Endothelial cell of umbilical vein (primary cell): ENCODE data around the gene GAPVD1. TPM values are rescaled to one million over a fixed set of nuclear protein-coding genes. Genes with fewer than 3 reads are reported as not detected.

Experiments used
- BruUV-seq: library from RNA; stranded (reverse); fragments of 400-500 nt; replicated peaks from 2 replicates; lab custom pipeline; 2021; lab: Mats Ljungman, UMichigan
- CTCF ChIA-PET: fragments of 300-600, 350-600 bp; sonication (Branson Sonifier 250); formaldehyde crosslinking; loops from one replicate; lab custom pipeline; 2021; ENCODE audit warnings: antibody characterized with exemption, inconsistent platforms; lab: Charles Lee
- POLR2A ChIA-PET: fragments of 300-600, 350-600 bp; sonication (Branson Sonifier 250); formaldehyde crosslinking; loops from one replicate; lab custom pipeline; 2021; ENCODE audit warnings: antibody characterized with exemption, inconsistent platforms; lab: Charles Lee
- DNase-seq: peaks from one replicate; pipeline ENCODE4 v3.0.0-alpha.2; 2011; ENCODE audit warnings: low read depth, low spot score
- FAIRE-seq: peaks from 2 replicates; lab custom pipeline; 2011; peaks lifted over from hg19 to GRCh38; lab: Jason Lieb, UNC
- H2AFZ ChIP-seq: 2 replicates; pipeline ENCODE4 v1.6.0; 2012; ENCODE audit warnings: low read depth, low read length, control low read depth, inconsistent platforms
- H3K27ac ChIP-seq: 2 replicates; pipeline ENCODE4 v1.5.1; 2011; ENCODE audit warnings: low read depth, mild to moderate bottlenecking, control low read depth, low read length, moderate library complexity; ENCODE audit not compliant: insufficient read depth
- H3K27me3 ChIP-seq, 2 experiments: 2 replicates each; pipeline versions ENCODE4 v1.6.0 to v1.6.1; 2011; ENCODE audit warnings: low read length in 2 of 2, mixed read lengths in 1 of 2; ENCODE audit not compliant: control insufficient read depth in 2 of 2, insufficient read depth in 2 of 2
- H3K36me3 ChIP-seq, 2 experiments: 2 replicates in 1 of 2; 3 replicates in 1 of 2; pipeline ENCODE4 v1.5.1; 2011; ENCODE audit warnings: low read length in 2 of 2, mild to moderate bottlenecking in 1 of 2, moderate library complexity in 1 of 2; ENCODE audit not compliant: control insufficient read depth in 2 of 2, insufficient read depth in 2 of 2; ENCODE audit errors: extremely low read depth in 1 of 2
- H3K4me1 ChIP-seq: 3 replicates; pipeline ENCODE4 v1.5.1; 2011; ENCODE audit warnings: mild to moderate bottlenecking, low read length; ENCODE audit not compliant: control insufficient read depth, insufficient read depth; ENCODE audit errors: extremely low read depth
- H3K4me2 ChIP-seq: 2 replicates; pipeline ENCODE4 v1.6.1; 2011; ENCODE audit warnings: low read length, control low read depth, mixed read lengths; ENCODE audit not compliant: insufficient read depth
- H3K4me3 ChIP-seq, 3 experiments: fragments of 200-600 bp in 1 of 3; sonication (generic), shearing (Covaris generic) in 1 of 3; replicated peaks in 1 of 3; 2 replicates each; pipeline ENCODE4 v1.5.1; 2011 to 2016; ENCODE audit warnings: control low read depth in 3 of 3, low read length in 3 of 3, mild to moderate bottlenecking in 2 of 3, inconsistent platforms in 1 of 3, low read depth in 1 of 3, moderate library complexity in 1 of 3; ENCODE audit not compliant: insufficient read depth in 1 of 3
- H3K79me2 ChIP-seq: 2 replicates; pipeline ENCODE4 v1.6.0; 2012; ENCODE audit warnings: low read length, inconsistent platforms; ENCODE audit not compliant: control insufficient read depth, insufficient read depth
- H3K9ac ChIP-seq: replicated peaks from 2 replicates; pipeline ENCODE3; 2011; ENCODE audit warnings: low read length, control low read depth; ENCODE audit not compliant: insufficient read depth; ENCODE audit errors: extremely low read depth
- H3K9me1 ChIP-seq: replicated peaks from 3 replicates; pipeline ENCODE4 v1.6.0; 2011; ENCODE audit warnings: mild to moderate bottlenecking, low read length; ENCODE audit not compliant: control insufficient read depth, insufficient read depth; ENCODE audit errors: extremely low read depth
- H3K9me3 ChIP-seq: replicated peaks from 2 replicates; pipeline ENCODE4 v1.5.1; 2012; ENCODE audit warnings: low read length, inconsistent platforms; ENCODE audit not compliant: control insufficient read depth, insufficient read depth
- H4K20me1 ChIP-seq: replicated peaks from 2 replicates; pipeline ENCODE3; 2011; ENCODE audit warnings: mild to moderate bottlenecking, low read length; ENCODE audit not compliant: control insufficient read depth, insufficient read depth; ENCODE audit errors: extremely low read depth
- EZH2 ChIP-seq: IDR thresholded peaks from 2 replicates; pipeline ENCODE4 v1.6.1; 2012; ENCODE audit warnings: borderline replicate concordance, low read depth, mild to moderate bottlenecking, moderate library complexity, low read length, inconsistent platforms; ENCODE audit not compliant: severe bottlenecking
- FOS ChIP-seq: IDR thresholded peaks from 2 replicates; pipeline ENCODE4 v1.6.1; 2011; ENCODE audit warnings: mild to moderate bottlenecking, low read length, moderate library complexity, borderline replicate concordance; ENCODE audit not compliant: insufficient read depth
- GATA2 ChIP-seq: IDR thresholded peaks from 2 replicates; pipeline ENCODE4 v1.7.0; 2011; ENCODE audit warnings: low read depth, mild to moderate bottlenecking, moderate library complexity, mixed read lengths, low read length; ENCODE audit not compliant: insufficient read length, insufficient read depth
- JUN ChIP-seq: IDR thresholded peaks from 2 replicates; pipeline ENCODE4 v1.6.1; 2011; ENCODE audit warnings: borderline replicate concordance, low read depth; ENCODE audit not compliant: insufficient read length, insufficient read depth
- MYC ChIP-seq: IDR thresholded peaks from one replicate; pipeline ENCODE4 v1.6.1; 2011; ENCODE audit warnings: mild to moderate bottlenecking, low read depth, low read length
- POLR2A ChIP-seq: IDR thresholded peaks from 2 replicates; pipeline ENCODE4 v1.6.1; 2012; ENCODE audit warnings: low read depth, mild to moderate bottlenecking, control low read depth, low read length
- POLR2AphosphoS5 ChIP-seq: IDR thresholded peaks from 2 replicates; pipeline ENCODE4 v1.6.1; 2012; ENCODE audit warnings: low read depth, mild to moderate bottlenecking, control low read depth, low read length, moderate library complexity; ENCODE audit not compliant: insufficient read depth
- dilution Hi-C: fragments of 300-500 bp; cut with MboI; formaldehyde crosslinking; loops from one replicate; pipeline ENCODE4 v1.15.0; 2019; ENCODE audit warnings: low sequenced_read_pairs; ENCODE audit not compliant: extremely low pct_ligation_motif_present
- intact Hi-C: fragments of 100-400 bp; cut with micrococcal nuclease; formaldehyde crosslinking; loops from one replicate; pipeline ENCODE4 v1.10.0; 2022
- polyA plus RNA-seq, 4 experiments: library from polyadenylated mRNA; depleted of rRNA in 3 of 4; stranded (reverse) in 3 of 4; unstranded in 1 of 4; fragments of >200 nt; gene quantifications; 2 replicates each; pipeline versions ENCODE4 v1.2.1 to v1.2.3, GENCODE V29; 2011 to 2012; ENCODE audit warnings: missing spikeins in 1 of 4
- total RNA-seq: library from RNA; stranded (reverse); gene quantifications from 2 replicates; pipeline ENCODE4 v1.2.3, GENCODE V29; 2021
- TF ChIP-seq, protein P1 (sequence below), 2 donors: IDR thresholded peaks; 1 replicate in 1 of 2; 2 replicates in 1 of 2; pipeline ENCODE4 v1.5.1; 2011; ENCODE audit warnings: low read length in 2 of 2, mild to moderate bottlenecking in 2 of 2, moderate library complexity in 2 of 2, control low read depth in 1 of 2, inconsistent platforms in 1 of 2, low read depth in 1 of 2; ENCODE audit not compliant: insufficient read depth in 1 of 2; ENCODE audit errors: extremely low read depth in 1 of 2
- TF ChIP-seq, protein P2 (sequence below): IDR thresholded peaks from 2 replicates; pipeline ENCODE4 v1.6.1; 2011; ENCODE audit not compliant: insufficient read depth, insufficient read length

The GAPVD1 gene
- total and polyA plus RNA-seq, 2 donors (not counting 3 experiments of a cell fraction or from before 2014, with no cell fraction given), result 10.7 to 53.2 TPM

DNA sequence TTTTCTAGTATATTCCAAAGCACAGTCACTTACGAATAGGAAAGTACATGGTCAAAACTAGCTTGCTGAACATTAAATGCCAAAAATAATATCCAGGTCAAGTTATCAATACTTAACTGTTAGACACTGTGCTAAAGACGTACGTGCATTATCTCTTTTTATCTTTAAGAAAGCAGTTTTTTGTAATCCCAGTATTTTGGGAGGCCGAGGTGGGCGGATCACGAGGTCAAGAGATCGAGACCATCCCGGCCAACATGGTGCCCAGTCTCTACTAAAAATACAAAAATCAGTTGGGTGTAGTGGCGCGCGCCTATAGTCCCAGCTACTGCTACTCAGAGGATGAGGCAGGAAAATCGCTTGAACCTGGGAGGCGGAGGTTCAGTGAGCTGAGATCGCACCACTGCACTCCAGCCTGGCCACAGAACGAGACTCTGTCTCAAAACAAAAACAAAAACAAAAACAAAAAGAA is 17.8 kb upstream of the GAPVD1 start:
- FAIRE-seq, result no peak
- H4K20me1 ChIP-seq, result peaks cover 2% of the 10 kb centered on the region
- no peak overlapping the region for H3K9ac ChIP-seq
- TF ChIP-seq JUN (no peak), POLR2AphosphoS5 (no peak), POLR2A (no peak), GATA2 (no peak), EZH2 (no peak), FOS (no peak), MYC (no peak)
- TF ChIP-seq, protein P1, sequence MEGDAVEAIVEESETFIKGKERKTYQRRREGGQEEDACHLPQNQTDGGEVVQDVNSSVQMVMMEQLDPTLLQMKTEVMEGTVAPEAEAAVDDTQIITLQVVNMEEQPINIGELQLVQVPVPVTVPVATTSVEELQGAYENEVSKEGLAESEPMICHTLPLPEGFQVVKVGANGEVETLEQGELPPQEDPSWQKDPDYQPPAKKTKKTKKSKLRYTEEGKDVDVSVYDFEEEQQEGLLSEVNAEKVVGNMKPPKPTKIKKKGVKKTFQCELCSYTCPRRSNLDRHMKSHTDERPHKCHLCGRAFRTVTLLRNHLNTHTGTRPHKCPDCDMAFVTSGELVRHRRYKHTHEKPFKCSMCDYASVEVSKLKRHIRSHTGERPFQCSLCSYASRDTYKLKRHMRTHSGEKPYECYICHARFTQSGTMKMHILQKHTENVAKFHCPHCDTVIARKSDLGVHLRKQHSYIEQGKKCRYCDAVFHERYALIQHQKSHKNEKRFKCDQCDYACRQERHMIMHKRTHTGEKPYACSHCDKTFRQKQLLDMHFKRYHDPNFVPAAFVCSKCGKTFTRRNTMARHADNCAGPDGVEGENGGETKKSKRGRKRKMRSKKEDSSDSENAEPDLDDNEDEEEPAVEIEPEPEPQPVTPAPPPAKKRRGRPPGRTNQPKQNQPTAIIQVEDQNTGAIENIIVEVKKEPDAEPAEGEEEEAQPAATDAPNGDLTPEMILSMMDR (IDR thresholded peaks at IDR 0.05; ENCODE audit: extremely low read depth in 1 of 2, insufficient read depth in 1 of 2, low read depth in 1 of 2, low read length in 2 of 2), result no peak
- TF ChIP-seq, protein P2, sequence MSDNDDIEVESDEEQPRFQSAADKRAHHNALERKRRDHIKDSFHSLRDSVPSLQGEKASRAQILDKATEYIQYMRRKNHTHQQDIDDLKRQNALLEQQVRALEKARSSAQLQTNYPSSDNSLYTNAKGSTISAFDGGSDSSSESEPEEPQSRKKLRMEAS, result no peak
- no peaks in the 10 kb centered on the region for H3K27me3 ChIP-seq
- H3K9me3 ChIP-seq, result no peaks in the 10 kb centered on the region
- BruUV-seq, result no TSS peak
- peak overlapping the region; percentile 37 for H3K4me2 ChIP-seq
- no peak for DNase-seq
- peaks cover 6% of the 10 kb centered on the region in 2 experiments for H3K36me3 ChIP-seq
- dilution Hi-C loops (no loop called here), intact Hi-C loops (loop anchor here (5.0 kb wide), 4 partner anchors 128 to 472 kb away; partner anchors contain the start of genes ARPC5L, GOLGA1, NR6A1 and RPL35)
- CTCF ChIA-PET, result interaction anchor here (1.1 to 1.7 kb wide), 4 partner anchors 10 to 118 kb away, joined by 4 to 8 read pairs (median 6); partner anchors contain the start of gene GAPVD1
- H3K79me2 ChIP-seq, result peaks cover 23% of the 10 kb centered on the region
- no peaks in the 10 kb centered on the region for H3K9me1 ChIP-seq
- peaks cover 23% of the 10 kb centered on the region for H3K4me1 ChIP-seq
- H3K4me3 ChIP-seq, result no peak overlapping the region
- no peak overlapping the region for H2AFZ ChIP-seq
- POLR2A ChIA-PET, result interaction anchor here (0.6 kb wide), 2 partner anchors 50 to 53 kb away, joined by 3 read pairs; no protein-coding TSS in a partner anchor
- peak overlapping the region; percentile 66 for H3K27ac ChIP-seq
